ENCODE measurements around the gene PCYT1B.

- no peak for TF ChIP-seq PCBP2 (optimal IDR thresholded peaks at IDR 0.05; ENCODE audit: low read depth, low read length, poor library complexity, severe bottlenecking)
- no peak for TF ChIP-seq POLR2AphosphoS5 (IDR thresholded peaks at IDR 0.05; ENCODE audit: low read depth, low read length)
- TF ChIP-seq EP300 (IDR thresholded peaks at IDR 0.05; ENCODE audit: low read depth in 2 of 2, low read length in 2 of 2), result no peak
- no peak for TF ChIP-seq EP300 (CRISPR knock-in tag; IDR thresholded peaks at IDR 0.05; ENCODE audit: borderline replicate concordance)
- no peak for TF ChIP-seq CTCF (CRISPR knock-in tag; IDR thresholded peaks at IDR 0.05)
- TF ChIP-seq ATF6 (CRISPR knock-in tag; conservative IDR thresholded peaks at IDR 0.05), result no peak
- TF ChIP-seq EZH2 (conservative IDR thresholded peaks at IDR 0.05; ENCODE audit: low read depth, low read length), result no peak
- TF ChIP-seq POLR2A (IDR thresholded peaks at IDR 0.05; ENCODE audit: insufficient read depth in 1 of 2, low read depth in 2 of 2, low read length in 2 of 2), result no peak
- TF ChIP-seq SP2 (CRISPR knock-in tag; IDR thresholded peaks at IDR 0.05), result no peak
Observed at GRCh38 chrX:24661292-24661691, 14.1 kb upstream of the PCYT1B start.

Measured in HepG2 (cell line).